ENCODE data around the gene SPINK4.

GRCh38 chr9:33273266-33273971 is 33.5 kb downstream of the SPINK4 start:
- no peak for TF ChIP-seq EZH2 (IDR thresholded peaks at IDR 0.05; ENCODE audit: low read length)
- TF ChIP-seq CTCF (optimal IDR thresholded peaks at IDR 0.05 in 1 of 3, IDR thresholded peaks at IDR 0.05 in 1 of 3, conservative IDR thresholded peaks at IDR 0.05 in 1 of 3; ENCODE audit: extremely low read depth in 1 of 3, insufficient read depth in 2 of 3, low read length in 3 of 3) = no peak
